HG02759 (cell line): ENCODE results near the gene MAOA.
"Not testable (repeated sequence)": the region's sequence is repeated elsewhere in the genome, so short reads cannot be mapped to it uniquely, and the experiment has no call there.

Source experiments
- ATAC-seq: cut with Tn5 transposase; IDR thresholded peaks from one replicate; pipeline ENCODE4 v1.9.1; 2021; ENCODE audit warnings: mild to moderate bottlenecking, moderate library complexity; ENCODE audit not compliant: unreplicated experiment

MAOA gene

DNA sequence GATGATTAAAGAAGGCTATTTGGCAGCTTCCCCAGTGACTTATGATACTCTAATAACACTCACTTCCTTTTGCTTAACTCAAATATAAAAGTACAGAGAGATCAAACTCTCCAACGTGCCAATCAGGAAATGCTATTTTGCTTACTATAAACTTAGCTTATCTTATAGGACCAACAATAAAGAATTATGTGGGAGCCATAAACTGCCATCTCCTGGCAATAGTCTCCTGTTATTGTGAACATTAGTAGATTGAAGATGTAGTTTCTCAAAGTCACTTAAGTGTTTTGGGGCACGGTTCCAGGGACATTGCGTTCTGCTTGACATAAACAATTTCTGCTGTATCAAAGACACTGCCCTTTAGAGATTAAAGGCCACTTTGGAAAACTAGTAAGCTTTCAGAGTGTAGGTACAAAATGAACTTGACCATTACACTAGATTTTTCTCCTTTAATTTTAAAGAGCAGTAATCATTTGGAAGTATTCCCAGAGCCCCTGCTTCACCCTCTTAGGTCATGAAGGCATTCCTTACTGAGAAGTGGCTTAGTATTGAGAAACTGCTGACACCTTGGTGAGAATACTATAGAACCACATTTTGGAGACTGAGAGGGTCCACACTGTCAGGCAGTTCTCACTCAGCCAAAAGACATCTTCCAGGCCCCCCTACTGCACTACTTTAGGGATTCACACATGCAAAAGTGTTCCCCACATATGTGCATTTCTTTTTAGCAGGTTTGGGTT lies 51.9 kb downstream of the MAOA start:
- ATAC-seq = no peak

DNA sequence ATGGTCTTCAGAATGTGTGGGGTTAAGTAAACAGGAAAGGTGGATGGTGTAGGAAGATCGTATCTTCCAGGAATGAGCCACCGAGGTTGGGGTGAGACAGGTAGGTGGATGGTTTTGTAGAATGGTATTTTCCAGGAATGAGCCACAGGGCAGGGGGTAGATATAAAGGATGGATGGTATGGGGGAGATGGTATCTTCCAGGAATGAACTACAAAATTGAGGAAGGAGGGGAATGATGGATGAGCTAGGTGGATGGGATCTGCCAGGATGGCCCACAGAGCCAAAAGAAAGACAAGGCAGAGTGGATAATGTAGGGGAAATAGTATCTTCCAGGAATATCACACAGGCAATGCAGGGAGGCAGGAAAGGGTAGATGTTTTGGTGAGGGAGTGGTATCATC lies 60.0 kb downstream of the MAOA start:
- no peak for ATAC-seq

- no peak for ATAC-seq
Measured at GRCh38 chrX:43716696-43717095, 60.6 kb downstream of the MAOA start.

DNA sequence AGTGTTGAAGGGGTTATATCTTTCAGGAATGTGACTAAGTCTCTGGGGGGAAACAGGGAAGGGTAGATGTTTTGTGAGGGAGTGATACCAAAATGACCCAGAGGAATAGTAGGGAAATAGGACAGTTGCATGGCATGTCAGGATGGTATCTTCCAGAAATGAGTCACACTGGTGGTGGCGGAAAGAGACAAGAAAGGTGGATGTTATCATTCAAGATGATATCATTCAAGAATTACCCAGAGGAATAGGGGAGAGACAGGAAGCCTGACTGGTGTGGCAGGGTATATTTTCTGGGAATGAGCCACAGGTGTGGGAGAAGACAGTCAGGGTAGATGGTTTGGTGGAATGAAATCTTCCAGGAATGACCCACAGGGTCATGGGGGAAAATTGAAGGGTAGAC lies 61.1 kb downstream of the MAOA start:
- ATAC-seq = no peak

GRCh38 chrX:43718081-43718480 lies 62.0 kb downstream of the MAOA start:
- no peak for ATAC-seq

GRCh38 chrX:43718546-43718945 lies 62.4 kb downstream of the MAOA start:
- ATAC-seq = no peak

- ATAC-seq = no peak
Measured at GRCh38 chrX:43718956-43719355, 62.9 kb downstream of the MAOA start.

- ATAC-seq = no peak
Measured at GRCh38 chrX:43720082-43720481, 64.0 kb downstream of the MAOA start.

- no peak for ATAC-seq
Measured at GRCh38 chrX:43720961-43721360, 64.9 kb downstream of the MAOA start.

- ATAC-seq = not testable (repeated sequence)
Measured at GRCh38 chrX:43725227-43725626, 69.1 kb downstream of the MAOA start.

- not testable (repeated sequence) for ATAC-seq
Measured at GRCh38 chrX:43727254-43727653, 71.2 kb downstream of the MAOA start.

DNA sequence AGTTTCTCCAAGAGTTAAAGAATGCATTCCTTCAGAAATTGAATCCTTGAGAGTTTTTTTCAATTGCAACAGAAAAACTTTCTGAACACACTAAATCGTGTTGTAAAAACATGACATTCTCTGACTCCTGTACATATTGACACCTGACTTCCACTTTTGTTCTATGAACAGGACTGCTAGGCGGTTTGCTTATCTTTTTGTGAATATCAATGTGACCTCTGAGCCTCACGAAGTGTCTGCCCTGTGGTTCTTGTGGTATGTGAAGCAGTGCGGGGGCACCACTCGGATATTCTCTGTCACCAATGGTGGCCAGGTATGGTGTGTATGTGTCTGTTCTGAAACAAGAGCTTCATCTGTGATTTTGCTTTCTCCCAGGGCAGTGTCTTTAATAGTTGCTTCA lies 71.9 kb downstream of the MAOA start:
- ATAC-seq = no peak

GRCh38 chrX:43728966-43729365 lies 72.9 kb downstream of the MAOA start:
- no peak for ATAC-seq

DNA sequence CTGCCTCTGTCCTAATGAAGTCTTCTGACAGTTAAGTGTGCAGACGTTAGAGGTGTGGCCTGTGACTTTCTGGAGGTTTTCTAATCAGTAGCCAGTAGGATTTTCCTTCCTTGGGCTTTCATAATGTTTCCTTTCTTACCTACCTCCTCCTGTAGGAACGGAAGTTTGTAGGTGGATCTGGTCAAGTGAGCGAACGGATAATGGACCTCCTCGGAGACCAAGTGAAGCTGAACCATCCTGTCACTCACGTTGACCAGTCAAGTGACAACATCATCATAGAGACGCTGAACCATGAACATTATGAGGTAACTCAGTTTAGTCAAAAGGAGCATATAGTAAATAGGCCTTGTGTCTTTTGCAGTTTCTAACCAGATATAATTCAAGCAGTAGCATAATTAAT lies 75.0 kb downstream of the MAOA start:
- ATAC-seq = no peak

- ATAC-seq = no peak
Measured at GRCh38 chrX:43733699-43734098, 77.6 kb downstream of the MAOA start.

DNA sequence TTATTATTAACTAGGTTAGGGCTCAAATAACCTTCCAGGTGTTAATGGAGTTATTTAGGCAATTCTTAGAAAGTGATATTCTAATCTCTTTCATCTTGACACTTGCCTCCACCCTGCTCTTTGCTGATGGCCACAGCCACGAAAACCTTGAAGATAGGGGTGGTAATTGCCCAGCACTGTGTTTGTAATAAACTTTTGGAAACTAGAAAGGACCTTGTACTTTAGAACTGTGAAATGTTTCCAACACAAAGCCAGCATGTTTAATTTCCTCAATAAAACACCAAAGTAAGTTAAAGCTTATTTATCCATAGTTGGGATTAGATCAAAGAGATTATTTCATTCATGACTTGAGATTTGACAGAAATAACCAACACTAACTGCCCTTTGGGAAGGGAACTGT lies 78.3 kb downstream of the MAOA start:
- no peak for ATAC-seq

DNA sequence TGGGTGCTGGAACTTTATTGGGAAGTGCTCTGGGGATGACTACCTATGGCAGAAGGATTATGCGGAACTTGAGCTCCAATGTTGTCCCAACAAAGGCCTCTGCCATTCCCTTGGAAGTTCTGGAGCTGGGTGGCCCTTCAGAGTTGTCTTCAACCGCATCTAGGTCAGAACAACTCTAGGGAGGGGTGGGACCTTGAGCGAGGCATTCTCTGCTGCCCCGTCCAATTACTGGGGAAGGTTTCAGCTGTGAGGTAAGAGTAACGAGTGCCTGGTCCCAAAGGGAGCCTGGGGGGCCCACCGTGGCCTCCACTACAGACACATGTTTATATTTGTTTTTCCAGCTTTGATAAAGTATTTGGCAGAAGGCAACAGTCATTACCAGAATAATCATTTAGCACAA lies 79.4 kb downstream of the MAOA start:
- no peak for ATAC-seq

DNA sequence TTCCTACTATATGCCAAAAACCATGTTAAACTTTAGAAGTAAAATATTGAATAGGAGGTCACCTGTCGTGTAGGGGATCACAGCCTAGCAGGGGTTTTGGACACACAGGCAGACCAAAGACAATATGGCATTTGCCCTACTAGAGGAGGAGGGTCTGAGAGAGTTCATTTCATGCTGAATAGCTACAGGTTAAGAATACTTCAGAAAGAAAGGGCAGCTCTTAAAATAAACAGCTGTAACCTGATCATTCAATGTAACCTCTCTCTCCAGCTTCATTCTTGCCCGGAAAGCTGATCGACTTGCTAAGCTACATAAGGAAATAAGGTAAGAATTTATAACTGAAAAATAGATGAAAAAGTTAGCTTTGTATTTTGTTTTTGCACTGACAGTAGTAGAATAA lies 79.9 kb downstream of the MAOA start:
- no peak for ATAC-seq

DNA sequence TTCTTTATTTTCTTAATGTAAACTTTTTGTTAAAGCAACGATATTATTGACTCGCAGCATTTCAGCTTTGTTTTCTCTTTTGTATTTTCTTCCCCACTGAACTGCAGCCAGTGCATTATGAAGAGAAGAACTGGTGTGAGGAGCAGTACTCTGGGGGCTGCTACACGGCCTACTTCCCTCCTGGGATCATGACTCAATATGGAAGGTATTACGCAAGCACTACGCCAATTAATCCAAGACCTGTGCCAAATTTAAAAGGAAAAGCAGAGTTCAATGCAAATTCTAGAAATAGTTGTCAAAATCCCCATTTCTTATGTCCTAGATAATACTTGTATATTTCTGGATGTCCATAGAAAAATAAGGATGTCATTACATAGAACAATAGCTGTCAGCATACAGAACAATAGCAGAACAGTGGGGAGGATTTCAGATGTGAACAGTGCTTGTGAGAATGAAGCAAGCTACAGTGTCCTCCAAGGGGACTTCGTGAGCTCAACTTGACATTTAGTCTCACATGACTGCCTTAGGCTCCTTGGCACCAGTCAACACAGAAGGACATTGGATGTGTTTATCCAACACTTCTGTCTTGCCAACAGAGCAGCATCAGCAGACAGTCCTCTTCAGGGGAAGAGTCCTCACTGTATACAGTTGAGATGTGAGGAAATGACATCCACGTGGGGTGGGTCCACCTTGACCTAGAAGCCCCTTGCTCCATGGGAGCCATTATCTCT lies 85.9 kb downstream of the MAOA start:
- no peak for ATAC-seq

GRCh38 chrX:43743100-43743822 lies 87.2 kb downstream of the MAOA start:
- ATAC-seq = no peak

- no peak for ATAC-seq
Measured at GRCh38 chrX:43744284-43744683, 88.2 kb downstream of the MAOA start.
